WTC11 (cell line): Measurements from ENCODE around the gene OR8B2. TPM values are rescaled to one million over a fixed set of nuclear protein-coding genes. Genes with fewer than 3 reads are reported as not detected.
A peak's percentile ranks its signal among the peaks of the same experiment; 100 is the strongest.
"Not testable (repeated sequence)": the region's sequence is repeated elsewhere in the genome, so short reads cannot be mapped to it uniquely, and the experiment has no call there.

Experiments used
- ATAC-seq: fragments of 200-7000 bp; cut with Tn5 transposase; 2 replicates; pipeline ENCODE4 v1.10.0; 2021; ENCODE audit warnings: mild to moderate bottlenecking, moderate library complexity
- CTCF ChIA-PET: fragments of 300-600 bp; sonication (Branson Sonifier 250); formaldehyde crosslinking; loops from one replicate; lab custom pipeline; 2021; ENCODE audit warnings: antibody characterized with exemption; lab: Charles Lee
- POLR2A ChIA-PET: fragments of 350-600 bp; sonication (Branson Sonifier 250); formaldehyde crosslinking; loops from one replicate; lab custom pipeline; 2021; ENCODE audit warnings: antibody characterized with exemption; lab: Charles Lee
- DNase-seq: peaks from one replicate; pipeline ENCODE4 v3.0.0; 2021; ENCODE audit warnings: low spot score
- H3K27ac Mint-ChIP-seq: 2 replicates; pipeline ENCODE4 v1.8.0; 2021; ENCODE audit warnings: mixed read lengths
- H3K27me3 Mint-ChIP-seq: 2 replicates; pipeline ENCODE4 v1.8.0; 2021; ENCODE audit warnings: low read depth, mild to moderate bottlenecking, moderate library complexity, mixed read lengths
- H3K36me3 Mint-ChIP-seq: 2 replicates; pipeline ENCODE4 v1.8.0; 2021; ENCODE audit warnings: mixed read lengths
- H3K4me1 Mint-ChIP-seq: 2 replicates; pipeline ENCODE4 v1.8.0; 2022; ENCODE audit warnings: mixed read lengths
- H3K4me3 Mint-ChIP-seq: 2 replicates; pipeline ENCODE4 v1.8.0; 2021; ENCODE audit warnings: mild to moderate bottlenecking, moderate library complexity, mixed read lengths
- H3K9me3 Mint-ChIP-seq: 2 replicates; pipeline ENCODE4 v1.8.0; 2021; ENCODE audit warnings: mixed read lengths
- ATF1 ChIP-seq: sonication (generic); formaldehyde crosslinking; IDR thresholded peaks from 2 replicates; pipeline ENCODE4 v1.8.1; 2023; ENCODE audit warnings: mild to moderate bottlenecking, moderate library complexity, missing genetic modification reagents
- CREM ChIP-seq: sonication (generic); formaldehyde crosslinking; IDR thresholded peaks from 2 replicates; pipeline ENCODE4 v1.8.1; 2022; ENCODE audit warnings: mild to moderate bottlenecking, missing genetic modification reagents, moderate library complexity
- ETV6 ChIP-seq: sonication (generic); formaldehyde crosslinking; IDR thresholded peaks from 2 replicates; pipeline ENCODE4 v1.8.1; 2022; ENCODE audit warnings: mild to moderate bottlenecking, missing genetic modification reagents
- GABPB1 ChIP-seq: sonication (generic); formaldehyde crosslinking; IDR thresholded peaks from 2 replicates; pipeline ENCODE4 v1.8.1; 2023; ENCODE audit warnings: mild to moderate bottlenecking, missing genetic modification reagents
- GRHL2 ChIP-seq: fragments of 250-450 bp; sonication (Bioruptor Pico); IDR thresholded peaks from 2 replicates; pipeline ENCODE4 v1.8.0; 2022; ENCODE audit warnings: mild to moderate bottlenecking, moderate library complexity; ENCODE audit not compliant: insufficient replicate concordance, severe bottlenecking
- GTF2I ChIP-seq: fragments of 250-450 bp; sonication (Bioruptor Pico); conservative IDR thresholded peaks from 2 replicates; pipeline ENCODE4 v1.4.0; 2021; ENCODE audit warnings: mild to moderate bottlenecking
- NR1H2 ChIP-seq: sonication (generic); formaldehyde crosslinking; IDR thresholded peaks from 2 replicates; pipeline ENCODE4 v1.9.0; 2021; ENCODE audit warnings: mild to moderate bottlenecking, moderate library complexity, missing genetic modification reagents
- SP1 ChIP-seq: sonication (generic); formaldehyde crosslinking; conservative IDR thresholded peaks from 2 replicates; pipeline ENCODE4 v1.8.1; 2022; ENCODE audit warnings: missing genetic modification reagents
- ZNF263 ChIP-seq: sonication (generic); formaldehyde crosslinking; IDR thresholded peaks from 2 replicates; pipeline ENCODE4 v1.8.1; 2022; ENCODE audit warnings: low read depth, mild to moderate bottlenecking, moderate library complexity, missing genetic modification reagents
- ZNF317 ChIP-seq: sonication (generic); formaldehyde crosslinking; IDR thresholded peaks from 2 replicates; pipeline ENCODE4 v1.8.1; 2023; ENCODE audit warnings: low read depth, mild to moderate bottlenecking, moderate library complexity, missing genetic modification reagents, borderline replicate concordance
- total RNA-seq: library from RNA; stranded (reverse); gene quantifications from 3 replicates; pipeline ENCODE4 v1.2.3, GENCODE V29; 2021
- TF ChIP-seq, protein P1 (sequence below): sonication (generic); formaldehyde crosslinking; IDR thresholded peaks from 2 replicates; pipeline ENCODE4 v1.8.1; 2023; ENCODE audit warnings: mild to moderate bottlenecking, missing genetic modification reagents, moderate library complexity
- TF ChIP-seq, protein P2 (sequence below): sonication (generic); formaldehyde crosslinking; IDR thresholded peaks from 2 replicates; pipeline ENCODE4 v1.8.1; 2023; ENCODE audit warnings: mild to moderate bottlenecking, moderate library complexity, missing genetic modification reagents
- TF ChIP-seq, protein P3 (sequence below): sonication (generic); formaldehyde crosslinking; IDR thresholded peaks from 2 replicates; pipeline ENCODE4 v1.8.0; 2023; ENCODE audit warnings: missing genetic modification reagents
- TF ChIP-seq, protein P4 (sequence below): sonication (generic); formaldehyde crosslinking; IDR thresholded peaks from 2 replicates; pipeline ENCODE4 v1.8.0; 2022; ENCODE audit warnings: mild to moderate bottlenecking, missing genetic modification reagents
- TF ChIP-seq, protein P5 (sequence below): fragments of 200-600 bp; IDR thresholded peaks from 2 replicates; pipeline ENCODE4 v1.8.0; 2022; ENCODE audit warnings: antibody characterized with exemption
- TF ChIP-seq, protein P6 (sequence below): sonication (generic); formaldehyde crosslinking; IDR thresholded peaks from 2 replicates; pipeline ENCODE4 v1.8.0; 2023; ENCODE audit warnings: missing genetic modification reagents, mild to moderate bottlenecking, borderline replicate concordance
- TF ChIP-seq, protein P7 (sequence below): sonication (generic); formaldehyde crosslinking; IDR thresholded peaks from 2 replicates; pipeline ENCODE4 v1.8.1; 2022; ENCODE audit warnings: missing genetic modification reagents, borderline replicate concordance
- TF ChIP-seq, protein P8 (sequence below): sonication (generic); formaldehyde crosslinking; IDR thresholded peaks from 2 replicates; pipeline ENCODE4 v1.8.0; 2022; ENCODE audit warnings: mild to moderate bottlenecking, missing genetic modification reagents

Gene OR8B2
- total RNA-seq, 1 experiment from 2014 or later = not detected

DNA sequence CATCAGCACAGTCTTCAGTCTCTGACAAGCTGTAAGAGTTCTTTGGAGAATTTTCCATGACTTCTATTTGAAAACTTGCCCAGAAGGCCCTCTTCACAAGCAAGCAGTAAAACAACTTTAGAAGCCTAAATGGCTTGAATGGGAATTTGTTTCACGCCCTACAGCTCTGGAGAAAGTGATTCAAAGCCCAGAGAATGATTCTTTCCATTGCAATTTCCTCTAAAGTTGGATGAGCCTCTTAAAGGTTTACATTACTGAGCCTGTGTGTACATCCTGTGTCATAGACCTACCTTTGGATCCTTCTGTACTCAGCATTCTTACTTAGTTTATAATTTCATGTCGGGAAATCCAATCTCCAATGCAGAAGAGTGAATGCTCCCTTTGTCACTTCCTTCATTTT is 21.3 kb upstream of the OR8B2 start (continued):
- TF ChIP-seq, protein P1, sequence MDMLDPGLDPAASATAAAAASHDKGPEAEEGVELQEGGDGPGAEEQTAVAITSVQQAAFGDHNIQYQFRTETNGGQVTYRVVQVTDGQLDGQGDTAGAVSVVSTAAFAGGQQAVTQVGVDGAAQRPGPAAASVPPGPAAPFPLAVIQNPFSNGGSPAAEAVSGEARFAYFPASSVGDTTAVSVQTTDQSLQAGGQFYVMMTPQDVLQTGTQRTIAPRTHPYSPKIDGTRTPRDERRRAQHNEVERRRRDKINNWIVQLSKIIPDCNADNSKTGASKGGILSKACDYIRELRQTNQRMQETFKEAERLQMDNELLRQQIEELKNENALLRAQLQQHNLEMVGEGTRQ (CRISPR knock-in tag) = no peak
- TF ChIP-seq, protein P2, sequence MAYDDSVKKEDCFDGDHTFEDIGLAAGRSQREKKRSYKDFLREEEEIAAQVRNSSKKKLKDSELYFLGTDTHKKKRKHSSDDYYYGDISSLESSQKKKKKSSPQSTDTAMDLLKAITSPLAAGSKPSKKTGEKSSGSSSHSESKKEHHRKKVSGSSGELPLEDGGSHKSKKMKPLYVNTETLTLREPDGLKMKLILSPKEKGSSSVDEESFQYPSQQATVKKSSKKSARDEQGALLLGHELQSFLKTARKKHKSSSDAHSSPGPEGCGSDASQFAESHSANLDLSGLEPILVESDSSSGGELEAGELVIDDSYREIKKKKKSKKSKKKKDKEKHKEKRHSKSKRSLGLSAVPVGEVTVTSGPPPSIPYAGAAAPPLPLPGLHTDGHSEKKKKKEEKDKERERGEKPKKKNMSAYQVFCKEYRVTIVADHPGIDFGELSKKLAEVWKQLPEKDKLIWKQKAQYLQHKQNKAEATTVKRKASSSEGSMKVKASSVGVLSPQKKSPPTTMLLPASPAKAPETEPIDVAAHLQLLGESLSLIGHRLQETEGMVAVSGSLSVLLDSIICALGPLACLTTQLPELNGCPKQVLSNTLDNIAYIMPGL = no peak
- TF ChIP-seq, protein P3, sequence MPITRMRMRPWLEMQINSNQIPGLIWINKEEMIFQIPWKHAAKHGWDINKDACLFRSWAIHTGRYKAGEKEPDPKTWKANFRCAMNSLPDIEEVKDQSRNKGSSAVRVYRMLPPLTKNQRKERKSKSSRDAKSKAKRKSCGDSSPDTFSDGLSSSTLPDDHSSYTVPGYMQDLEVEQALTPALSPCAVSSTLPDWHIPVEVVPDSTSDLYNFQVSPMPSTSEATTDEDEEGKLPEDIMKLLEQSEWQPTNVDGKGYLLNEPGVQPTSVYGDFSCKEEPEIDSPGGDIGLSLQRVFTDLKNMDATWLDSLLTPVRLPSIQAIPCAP = no peak
- TF ChIP-seq, protein P4, sequence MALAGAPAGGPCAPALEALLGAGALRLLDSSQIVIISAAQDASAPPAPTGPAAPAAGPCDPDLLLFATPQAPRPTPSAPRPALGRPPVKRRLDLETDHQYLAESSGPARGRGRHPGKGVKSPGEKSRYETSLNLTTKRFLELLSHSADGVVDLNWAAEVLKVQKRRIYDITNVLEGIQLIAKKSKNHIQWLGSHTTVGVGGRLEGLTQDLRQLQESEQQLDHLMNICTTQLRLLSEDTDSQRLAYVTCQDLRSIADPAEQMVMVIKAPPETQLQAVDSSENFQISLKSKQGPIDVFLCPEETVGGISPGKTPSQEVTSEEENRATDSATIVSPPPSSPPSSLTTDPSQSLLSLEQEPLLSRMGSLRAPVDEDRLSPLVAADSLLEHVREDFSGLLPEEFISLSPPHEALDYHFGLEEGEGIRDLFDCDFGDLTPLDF (CRISPR knock-in tag) = no peak

DNA sequence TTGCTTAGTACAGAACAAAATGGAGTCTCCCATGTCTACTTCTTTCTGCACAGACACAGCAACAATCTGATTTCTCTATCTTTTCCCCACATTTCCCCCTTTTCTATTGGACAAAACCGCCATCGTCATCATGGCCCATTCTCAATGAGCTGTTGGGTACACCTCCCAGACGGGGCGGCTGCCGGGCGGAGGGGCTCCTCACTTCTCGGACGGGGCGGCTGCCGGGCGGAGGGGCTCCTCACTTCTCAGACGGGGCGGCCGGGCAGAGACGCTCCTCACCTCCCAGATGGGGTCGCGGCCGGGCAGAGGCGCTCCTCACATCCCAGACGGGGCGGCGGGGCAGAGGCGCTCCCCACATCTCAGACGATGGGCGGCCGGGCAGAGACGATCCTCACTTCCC is 18.9 kb upstream of the OR8B2 start:
- H3K4me1 Mint-ChIP-seq, POLR2A ChIA-PET, H3K4me3 Mint-ChIP-seq, ATAC-seq, H3K27me3 Mint-ChIP-seq, DNase-seq, H3K36me3 Mint-ChIP-seq, H3K27ac Mint-ChIP-seq: not testable (repeated sequence)
- H3K9me3 Mint-ChIP-seq = peaks cover 12% of the 10 kb centered on the region
- CTCF ChIA-PET = interaction anchor here (0.6 to 1.0 kb wide), 2 partner anchors 125 to 182 kb away, joined by 3 to 4 read pairs; no protein-coding TSS in a partner anchor

DNA sequence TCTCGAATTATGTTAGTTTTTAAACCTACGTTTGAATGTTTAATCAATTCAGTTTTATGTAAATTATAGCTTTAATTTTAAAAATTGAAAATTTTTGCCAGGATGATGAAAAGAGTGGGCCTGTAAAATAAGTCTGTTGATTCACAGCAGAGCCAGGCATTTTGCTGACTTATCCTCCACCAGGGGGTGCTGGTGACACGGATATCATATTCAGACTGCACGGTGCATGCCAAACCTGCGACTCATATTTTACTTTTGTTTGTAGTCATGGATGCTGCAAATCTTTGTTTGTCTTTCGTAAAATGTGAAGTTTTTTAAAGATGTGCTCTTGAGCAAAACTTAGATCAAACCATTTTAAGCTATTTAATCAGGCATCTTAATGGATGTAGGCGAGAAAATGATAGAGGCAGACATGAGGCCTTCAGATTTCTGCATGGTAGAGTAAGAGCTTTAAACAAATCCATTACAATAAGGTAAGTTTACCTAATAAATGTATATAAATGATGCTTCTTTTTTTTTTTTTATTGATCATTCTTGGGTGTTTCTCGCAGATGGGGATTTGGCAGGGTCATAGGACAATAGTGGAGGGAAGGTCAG is 18.1 kb upstream of the OR8B2 start:
- Mint-ChIP-seq H3K9me3 (peaks cover 12% of the 10 kb centered on the region), H3K27me3 (no peaks in the 10 kb centered on the region), H3K4me3 (no peak overlapping the region), H3K4me1 (peaks cover 2% of the 10 kb centered on the region; the same call in 1 of the 2 replicates), H3K27ac (no peak overlapping the region), H3K36me3 (peaks cover 9% of the 10 kb centered on the region)
- ATAC-seq = peak; percentile 79
- ChIA-PET POLR2A (no interaction called here), CTCF (interaction anchor here (0.6 to 1.1 kb wide), 6 partner anchors 125 to 391 kb away, joined by 3 to 4 read pairs (median 4); no protein-coding TSS in a partner anchor)
- DNase-seq = peak; percentile 58
- TF ChIP-seq ZNF263 = no peak
- TF ChIP-seq ATF1 (CRISPR knock-in tag) = no peak
- no peak for TF ChIP-seq GTF2I (CRISPR knock-in tag)
- TF ChIP-seq ETV6 (CRISPR knock-in tag) = no peak
- no peak for TF ChIP-seq NR1H2
- TF ChIP-seq GABPB1 (CRISPR knock-in tag) = peak; percentile 92
- TF ChIP-seq GRHL2 (CRISPR knock-in tag) = no peak
- TF ChIP-seq, protein P5, sequence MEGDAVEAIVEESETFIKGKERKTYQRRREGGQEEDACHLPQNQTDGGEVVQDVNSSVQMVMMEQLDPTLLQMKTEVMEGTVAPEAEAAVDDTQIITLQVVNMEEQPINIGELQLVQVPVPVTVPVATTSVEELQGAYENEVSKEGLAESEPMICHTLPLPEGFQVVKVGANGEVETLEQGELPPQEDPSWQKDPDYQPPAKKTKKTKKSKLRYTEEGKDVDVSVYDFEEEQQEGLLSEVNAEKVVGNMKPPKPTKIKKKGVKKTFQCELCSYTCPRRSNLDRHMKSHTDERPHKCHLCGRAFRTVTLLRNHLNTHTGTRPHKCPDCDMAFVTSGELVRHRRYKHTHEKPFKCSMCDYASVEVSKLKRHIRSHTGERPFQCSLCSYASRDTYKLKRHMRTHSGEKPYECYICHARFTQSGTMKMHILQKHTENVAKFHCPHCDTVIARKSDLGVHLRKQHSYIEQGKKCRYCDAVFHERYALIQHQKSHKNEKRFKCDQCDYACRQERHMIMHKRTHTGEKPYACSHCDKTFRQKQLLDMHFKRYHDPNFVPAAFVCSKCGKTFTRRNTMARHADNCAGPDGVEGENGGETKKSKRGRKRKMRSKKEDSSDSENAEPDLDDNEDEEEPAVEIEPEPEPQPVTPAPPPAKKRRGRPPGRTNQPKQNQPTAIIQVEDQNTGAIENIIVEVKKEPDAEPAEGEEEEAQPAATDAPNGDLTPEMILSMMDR = peak; percentile 42
- no peak for TF ChIP-seq CREM (CRISPR knock-in tag)
- no peak for TF ChIP-seq ZNF317 (CRISPR knock-in tag)
- TF ChIP-seq SP1 (CRISPR knock-in tag) = no peak
- TF ChIP-seq, protein P6, sequence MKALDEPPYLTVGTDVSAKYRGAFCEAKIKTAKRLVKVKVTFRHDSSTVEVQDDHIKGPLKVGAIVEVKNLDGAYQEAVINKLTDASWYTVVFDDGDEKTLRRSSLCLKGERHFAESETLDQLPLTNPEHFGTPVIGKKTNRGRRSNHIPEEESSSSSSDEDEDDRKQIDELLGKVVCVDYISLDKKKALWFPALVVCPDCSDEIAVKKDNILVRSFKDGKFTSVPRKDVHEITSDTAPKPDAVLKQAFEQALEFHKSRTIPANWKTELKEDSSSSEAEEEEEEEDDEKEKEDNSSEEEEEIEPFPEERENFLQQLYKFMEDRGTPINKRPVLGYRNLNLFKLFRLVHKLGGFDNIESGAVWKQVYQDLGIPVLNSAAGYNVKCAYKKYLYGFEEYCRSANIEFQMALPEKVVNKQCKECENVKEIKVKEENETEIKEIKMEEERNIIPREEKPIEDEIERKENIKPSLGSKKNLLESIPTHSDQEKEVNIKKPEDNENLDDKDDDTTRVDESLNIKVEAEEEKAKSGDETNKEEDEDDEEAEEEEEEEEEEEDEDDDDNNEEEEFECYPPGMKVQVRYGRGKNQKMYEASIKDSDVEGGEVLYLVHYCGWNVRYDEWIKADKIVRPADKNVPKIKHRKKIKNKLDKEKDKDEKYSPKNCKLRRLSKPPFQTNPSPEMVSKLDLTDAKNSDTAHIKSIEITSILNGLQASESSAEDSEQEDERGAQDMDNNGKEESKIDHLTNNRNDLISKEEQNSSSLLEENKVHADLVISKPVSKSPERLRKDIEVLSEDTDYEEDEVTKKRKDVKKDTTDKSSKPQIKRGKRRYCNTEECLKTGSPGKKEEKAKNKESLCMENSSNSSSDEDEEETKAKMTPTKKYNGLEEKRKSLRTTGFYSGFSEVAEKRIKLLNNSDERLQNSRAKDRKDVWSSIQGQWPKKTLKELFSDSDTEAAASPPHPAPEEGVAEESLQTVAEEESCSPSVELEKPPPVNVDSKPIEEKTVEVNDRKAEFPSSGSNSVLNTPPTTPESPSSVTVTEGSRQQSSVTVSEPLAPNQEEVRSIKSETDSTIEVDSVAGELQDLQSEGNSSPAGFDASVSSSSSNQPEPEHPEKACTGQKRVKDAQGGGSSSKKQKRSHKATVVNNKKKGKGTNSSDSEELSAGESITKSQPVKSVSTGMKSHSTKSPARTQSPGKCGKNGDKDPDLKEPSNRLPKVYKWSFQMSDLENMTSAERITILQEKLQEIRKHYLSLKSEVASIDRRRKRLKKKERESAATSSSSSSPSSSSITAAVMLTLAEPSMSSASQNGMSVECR (CRISPR knock-in tag) = no peak
- TF ChIP-seq, protein P7, sequence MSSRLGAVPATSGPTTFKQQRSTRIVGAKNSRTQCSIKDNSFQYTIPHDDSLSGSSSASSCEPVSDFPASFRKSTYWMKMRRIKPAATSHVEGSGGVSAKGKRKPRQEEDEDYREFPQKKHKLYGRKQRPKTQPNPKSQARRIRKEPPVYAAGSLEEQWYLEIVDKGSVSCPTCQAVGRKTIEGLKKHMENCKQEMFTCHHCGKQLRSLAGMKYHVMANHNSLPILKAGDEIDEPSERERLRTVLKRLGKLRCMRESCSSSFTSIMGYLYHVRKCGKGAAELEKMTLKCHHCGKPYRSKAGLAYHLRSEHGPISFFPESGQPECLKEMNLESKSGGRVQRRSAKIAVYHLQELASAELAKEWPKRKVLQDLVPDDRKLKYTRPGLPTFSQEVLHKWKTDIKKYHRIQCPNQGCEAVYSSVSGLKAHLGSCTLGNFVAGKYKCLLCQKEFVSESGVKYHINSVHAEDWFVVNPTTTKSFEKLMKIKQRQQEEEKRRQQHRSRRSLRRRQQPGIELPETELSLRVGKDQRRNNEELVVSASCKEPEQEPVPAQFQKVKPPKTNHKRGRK (CRISPR knock-in tag) = no peak
- TF ChIP-seq, protein P8, sequence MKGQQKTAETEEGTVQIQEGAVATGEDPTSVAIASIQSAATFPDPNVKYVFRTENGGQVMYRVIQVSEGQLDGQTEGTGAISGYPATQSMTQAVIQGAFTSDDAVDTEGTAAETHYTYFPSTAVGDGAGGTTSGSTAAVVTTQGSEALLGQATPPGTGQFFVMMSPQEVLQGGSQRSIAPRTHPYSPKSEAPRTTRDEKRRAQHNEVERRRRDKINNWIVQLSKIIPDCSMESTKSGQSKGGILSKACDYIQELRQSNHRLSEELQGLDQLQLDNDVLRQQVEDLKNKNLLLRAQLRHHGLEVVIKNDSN (CRISPR knock-in tag) = no peak
